ENCODE data around the gene OR6V1. TPM values are rescaled to one million over a fixed set of nuclear protein-coding genes. Genes with fewer than 3 reads are reported as not detected.

The OR6V1 gene
- polyA plus RNA-seq, 1 donor (not counting 4 experiments of a cell fraction or from before 2014, with no cell fraction given): not detected

GRCh38 chr7:143047326-143047725 lies 4.8 kb upstream of the OR6V1 start:
- no peak overlapping the region for H3K27ac ChIP-seq (ENCODE audit: control insufficient read depth, insufficient read depth, low read length)
- H4K20me1 ChIP-seq (ENCODE audit: control insufficient read depth, extremely low read depth, insufficient read depth, low read length): no peaks in the 10 kb centered on the region
- no peaks in the 10 kb centered on the region for H3K36me3 ChIP-seq (ENCODE audit: control insufficient read depth in 2 of 2, extremely low read depth in 1 of 2, insufficient read depth in 2 of 2, low read length in 2 of 2)
- H2AFZ ChIP-seq (ENCODE audit: control insufficient read depth, low read length): no peak overlapping the region
- no peak overlapping the region for H3K9ac ChIP-seq (ENCODE audit: control insufficient read depth, extremely low read depth, insufficient read depth, low read length)
- no peak overlapping the region for H3K4me3 ChIP-seq (ENCODE audit: control insufficient read depth in 2 of 3, extremely low read depth in 1 of 3, insufficient read depth in 2 of 3, low read depth in 1 of 3, low read length in 3 of 3)
- H3K79me2 ChIP-seq (ENCODE audit: control insufficient read depth, insufficient read depth, low read length): no peaks in the 10 kb centered on the region
- H3K9me1 ChIP-seq (ENCODE audit: control insufficient read depth, extremely low read depth, insufficient read depth, low read length): no peaks in the 10 kb centered on the region
- no peak for FAIRE-seq
- no peak overlapping the region for H3K4me2 ChIP-seq (ENCODE audit: control insufficient read depth, extremely low read depth, insufficient read depth, low read depth, low read length)
- no peak for TF ChIP-seq EZH2 (IDR thresholded peaks at IDR 0.05; ENCODE audit: low read length)
- TF ChIP-seq, protein P1, sequence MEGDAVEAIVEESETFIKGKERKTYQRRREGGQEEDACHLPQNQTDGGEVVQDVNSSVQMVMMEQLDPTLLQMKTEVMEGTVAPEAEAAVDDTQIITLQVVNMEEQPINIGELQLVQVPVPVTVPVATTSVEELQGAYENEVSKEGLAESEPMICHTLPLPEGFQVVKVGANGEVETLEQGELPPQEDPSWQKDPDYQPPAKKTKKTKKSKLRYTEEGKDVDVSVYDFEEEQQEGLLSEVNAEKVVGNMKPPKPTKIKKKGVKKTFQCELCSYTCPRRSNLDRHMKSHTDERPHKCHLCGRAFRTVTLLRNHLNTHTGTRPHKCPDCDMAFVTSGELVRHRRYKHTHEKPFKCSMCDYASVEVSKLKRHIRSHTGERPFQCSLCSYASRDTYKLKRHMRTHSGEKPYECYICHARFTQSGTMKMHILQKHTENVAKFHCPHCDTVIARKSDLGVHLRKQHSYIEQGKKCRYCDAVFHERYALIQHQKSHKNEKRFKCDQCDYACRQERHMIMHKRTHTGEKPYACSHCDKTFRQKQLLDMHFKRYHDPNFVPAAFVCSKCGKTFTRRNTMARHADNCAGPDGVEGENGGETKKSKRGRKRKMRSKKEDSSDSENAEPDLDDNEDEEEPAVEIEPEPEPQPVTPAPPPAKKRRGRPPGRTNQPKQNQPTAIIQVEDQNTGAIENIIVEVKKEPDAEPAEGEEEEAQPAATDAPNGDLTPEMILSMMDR (optimal IDR thresholded peaks at IDR 0.05 in 1 of 3, IDR thresholded peaks at IDR 0.05 in 1 of 3, conservative IDR thresholded peaks at IDR 0.05 in 1 of 3; ENCODE audit: extremely low read depth in 1 of 3, insufficient read depth in 2 of 3, low read length in 3 of 3): no peak
- no peaks in the 10 kb centered on the region for H3K4me1 ChIP-seq (ENCODE audit: control insufficient read depth, extremely low read depth, insufficient read depth, low read length)
- no peak for DNase-seq (ENCODE audit: low read depth, low spot score)
- no peaks in the 10 kb centered on the region for H3K9me3 ChIP-seq (ENCODE audit: control insufficient read depth, low read depth, low read length)
- dilution Hi-C loops (cut with MboI; ENCODE audit: extremely low pct_ligation_motif_present, low sequenced_read_pairs): no loop called here
- no peaks in the 10 kb centered on the region for H3K27me3 ChIP-seq (ENCODE audit: control insufficient read depth, extremely low read depth, insufficient read depth, low read length)

- FAIRE-seq (no peak), DNase-seq (ENCODE audit: low read depth, low spot score) (no peak)
- Histone ChIP-seq H3K4me2 (ENCODE audit: control insufficient read depth, extremely low read depth, insufficient read depth, low read depth, low read length) (no peak overlapping the region), H2AFZ (ENCODE audit: control insufficient read depth, low read length) (no peak overlapping the region), H3K4me1 (ENCODE audit: control insufficient read depth, extremely low read depth, insufficient read depth, low read length) (no peaks in the 10 kb centered on the region), H3K9me1 (ENCODE audit: control insufficient read depth, extremely low read depth, insufficient read depth, low read length) (no peaks in the 10 kb centered on the region), H3K4me3 (ENCODE audit: control insufficient read depth in 2 of 3, extremely low read depth in 1 of 3, insufficient read depth in 2 of 3, low read depth in 1 of 3, low read length in 3 of 3) (no peak overlapping the region), H3K79me2 (ENCODE audit: control insufficient read depth, insufficient read depth, low read length) (no peaks in the 10 kb centered on the region), H3K27ac (ENCODE audit: control insufficient read depth, insufficient read depth, low read length) (no peak overlapping the region), H3K9me3 (ENCODE audit: control insufficient read depth, low read depth, low read length) (no peaks in the 10 kb centered on the region), H3K9ac (ENCODE audit: control insufficient read depth, extremely low read depth, insufficient read depth, low read length) (no peak overlapping the region), H3K36me3 (ENCODE audit: control insufficient read depth in 2 of 2, extremely low read depth in 1 of 2, insufficient read depth in 2 of 2, low read length in 2 of 2) (no peaks in the 10 kb centered on the region), H3K27me3 (ENCODE audit: control insufficient read depth, extremely low read depth, insufficient read depth, low read length) (no peaks in the 10 kb centered on the region), H4K20me1 (ENCODE audit: control insufficient read depth, extremely low read depth, insufficient read depth, low read length) (no peaks in the 10 kb centered on the region)
- dilution Hi-C loops (cut with MboI; ENCODE audit: extremely low pct_ligation_motif_present, low sequenced_read_pairs): no loop called here
- TF ChIP-seq, protein P1 (optimal IDR thresholded peaks at IDR 0.05 in 1 of 3, IDR thresholded peaks at IDR 0.05 in 1 of 3, conservative IDR thresholded peaks at IDR 0.05 in 1 of 3; ENCODE audit: extremely low read depth in 1 of 3, insufficient read depth in 2 of 3, low read length in 3 of 3): no peak
- TF ChIP-seq EZH2 (IDR thresholded peaks at IDR 0.05; ENCODE audit: low read length): no peak
Measured at GRCh38 chr7:143048827-143049226, 3.3 kb upstream of the OR6V1 start.

Data from keratinocyte (primary cell).